GM21576 (cell line): ENCODE measurements around the gene TMEFF2.
"Not testable (repeated sequence)": the region's sequence is repeated elsewhere in the genome, so short reads cannot be mapped to it uniquely, and the experiment has no call there.

Experiments used
- ATAC-seq: cut with Tn5 transposase; IDR thresholded peaks from one replicate; pipeline ENCODE4 v1.9.1; 2021; ENCODE audit warnings: mild to moderate bottlenecking, moderate library complexity; ENCODE audit not compliant: unreplicated experiment

Gene TMEFF2

DNA sequence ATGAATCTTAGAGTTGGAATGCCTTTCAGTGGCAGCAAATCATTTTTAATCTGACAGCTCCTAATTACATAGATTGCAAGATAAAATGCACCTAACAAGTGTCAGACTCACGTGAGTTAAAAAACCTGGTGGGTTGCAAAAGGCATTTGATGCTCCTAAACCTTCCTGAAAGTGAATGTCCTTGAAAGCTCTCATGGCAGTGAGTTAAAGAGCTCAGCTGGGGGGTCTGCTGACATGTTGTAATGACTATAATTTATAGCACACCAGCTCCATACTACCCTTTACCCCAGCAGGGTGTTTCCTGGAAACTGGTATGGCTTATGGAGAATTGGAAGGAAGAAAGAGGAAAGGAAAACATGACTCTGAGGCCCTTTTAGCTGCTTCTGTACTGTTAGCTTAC is 256.0 kb downstream of the TMEFF2 start:
- ATAC-seq = no peak

- no peak for ATAC-seq
These were observed 257.8 kb downstream of the TMEFF2 start for GRCh38 chr2:191936882-191937405.

DNA sequence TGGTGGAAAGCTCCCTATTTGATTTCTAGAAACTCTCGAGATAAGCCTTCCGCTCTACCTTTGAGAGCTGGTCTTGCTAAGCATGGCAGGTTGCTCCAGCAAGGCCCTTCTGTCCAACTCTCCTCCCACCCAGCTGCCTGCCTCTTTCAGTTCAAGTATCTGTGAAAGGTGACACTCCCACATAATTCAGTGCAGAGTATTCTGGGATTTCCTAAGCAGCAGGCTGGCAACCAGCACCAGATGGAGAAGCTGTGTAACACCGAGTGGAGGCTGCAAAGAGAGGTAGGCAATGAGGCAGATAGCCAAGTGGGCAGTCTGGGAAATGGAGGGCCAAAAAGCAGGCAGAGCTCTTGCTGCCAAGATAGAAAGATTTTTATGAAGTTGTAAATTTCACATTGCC is 259.5 kb downstream of the TMEFF2 start:
- no peak for ATAC-seq

DNA sequence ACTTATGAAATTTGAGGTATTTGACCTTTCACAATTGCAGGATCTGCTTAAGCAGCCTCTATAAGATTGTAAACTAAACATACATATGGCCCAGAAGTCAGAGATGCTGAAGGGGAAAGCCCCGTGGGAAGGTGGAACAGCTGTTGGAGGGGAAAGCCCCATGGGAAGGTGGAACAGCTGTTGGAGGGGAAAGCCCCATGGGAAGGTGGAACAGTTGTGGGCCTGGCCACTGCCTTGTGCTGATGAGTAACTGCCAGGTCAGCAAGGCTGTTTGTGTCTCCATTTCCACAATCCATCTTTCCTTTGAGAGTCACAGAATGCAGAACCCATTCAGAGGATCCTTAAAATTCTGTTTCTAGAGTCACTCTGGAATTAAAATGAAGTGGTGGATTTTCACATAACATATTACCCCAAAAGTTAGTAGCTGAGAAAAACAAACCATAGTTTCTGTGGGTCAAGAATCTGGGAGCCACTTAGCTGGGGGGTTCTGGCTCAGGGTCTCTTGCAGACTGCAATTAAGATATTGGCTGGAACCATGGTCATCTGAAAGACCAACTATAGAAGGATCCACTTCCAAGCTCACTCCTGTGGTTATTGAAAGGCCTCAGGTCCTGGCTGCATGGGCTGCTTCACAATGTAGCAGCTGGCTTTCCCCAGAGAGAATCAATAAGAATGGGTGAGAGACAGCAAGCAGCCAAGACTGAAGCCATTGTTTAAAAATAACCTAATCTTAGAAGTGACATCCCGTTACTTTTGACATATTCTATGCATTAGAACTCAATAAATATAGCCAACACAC is 261.2 kb downstream of the TMEFF2 start:
- peak; percentile 88 for ATAC-seq

- ATAC-seq = no peak
These were observed 262.4 kb downstream of the TMEFF2 start for GRCh38 chr2:191932286-191932685.

GRCh38 chr2:191931329-191931728 is 263.4 kb downstream of the TMEFF2 start:
- no peak for ATAC-seq

DNA sequence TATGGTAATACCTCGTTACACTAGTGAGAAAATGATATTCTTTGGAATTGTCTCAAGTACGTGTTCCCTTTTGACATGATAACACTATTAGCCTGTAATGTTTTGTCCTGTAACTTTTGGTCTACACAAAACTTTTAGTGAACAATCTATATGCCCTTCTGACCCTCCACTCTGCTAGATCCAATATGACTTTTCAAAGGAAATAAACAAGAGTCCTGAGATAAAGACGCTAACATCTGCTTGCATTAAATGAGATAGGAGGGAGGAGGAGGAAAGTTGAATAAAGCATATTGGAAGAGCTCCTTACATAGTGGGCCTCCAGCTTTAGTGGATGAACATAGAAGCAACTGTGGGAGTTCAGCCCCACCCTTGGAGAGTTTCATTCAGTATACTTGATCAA is 264.5 kb downstream of the TMEFF2 start:
- no peak for ATAC-seq

DNA sequence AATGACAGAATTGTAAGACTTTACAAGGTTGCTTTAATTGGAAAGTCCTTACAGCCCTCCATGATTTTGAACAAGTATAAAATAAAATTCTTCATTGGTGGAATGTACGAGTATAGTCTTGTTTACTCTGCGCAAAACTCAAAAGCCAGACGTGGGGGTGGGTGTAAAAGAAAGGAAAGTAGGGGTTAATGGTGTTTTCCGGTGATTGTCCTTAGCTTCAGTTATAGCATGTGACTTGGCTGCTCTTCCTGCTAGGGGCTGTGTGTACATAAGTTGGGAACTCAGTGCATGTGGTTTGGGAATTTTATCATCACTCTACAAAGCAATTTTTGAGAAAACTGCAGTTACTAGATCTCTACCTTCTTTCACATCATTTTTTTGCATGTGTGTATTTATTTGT is 265.4 kb downstream of the TMEFF2 start:
- no peak for ATAC-seq

DNA sequence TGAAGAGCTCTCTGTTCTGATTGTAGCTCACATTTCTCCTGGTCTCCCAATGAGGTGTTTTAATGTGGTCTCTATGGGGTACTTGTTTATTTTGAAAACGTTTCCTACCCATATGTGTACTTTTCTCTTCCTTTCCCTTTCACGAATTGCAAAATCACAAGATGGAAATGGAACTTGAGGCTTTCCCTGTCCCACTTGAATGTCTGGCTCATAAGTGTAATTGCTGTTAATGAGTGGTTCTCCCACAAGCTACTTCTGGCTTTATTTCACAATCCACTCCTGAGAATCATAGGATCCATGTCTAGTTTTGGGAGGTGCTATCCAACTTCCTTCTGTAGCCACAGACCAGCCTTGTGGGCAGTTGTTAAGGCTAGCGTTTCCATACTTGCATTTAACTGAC is 266.7 kb downstream of the TMEFF2 start:
- no peak for ATAC-seq

DNA sequence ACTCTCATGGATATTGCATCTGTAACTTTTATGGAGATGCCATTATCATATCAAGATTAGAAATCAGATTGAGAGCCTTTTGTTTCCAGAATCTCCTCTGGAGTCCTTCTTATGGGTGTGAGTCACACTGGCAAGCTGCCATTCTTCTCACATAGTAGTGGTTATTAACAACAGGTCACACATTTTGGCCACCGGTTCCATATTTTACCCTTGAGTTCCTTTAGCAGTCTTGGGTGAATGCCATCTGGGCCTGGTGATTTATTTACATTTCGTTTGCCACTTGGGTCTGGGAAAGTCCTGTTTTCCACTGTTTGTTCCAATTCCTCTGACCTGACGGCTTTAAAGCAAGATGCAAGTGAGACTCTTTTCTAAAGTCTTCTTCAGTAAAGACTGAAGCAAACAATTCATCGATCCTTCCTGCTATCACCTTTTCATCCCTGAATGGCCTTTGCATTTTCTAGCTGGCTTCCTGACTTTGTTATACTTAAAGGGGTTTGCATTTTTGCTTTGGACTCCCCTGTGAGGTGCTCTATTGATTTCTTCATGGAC is 267.3 kb downstream of the TMEFF2 start:
- ATAC-seq = no peak

DNA sequence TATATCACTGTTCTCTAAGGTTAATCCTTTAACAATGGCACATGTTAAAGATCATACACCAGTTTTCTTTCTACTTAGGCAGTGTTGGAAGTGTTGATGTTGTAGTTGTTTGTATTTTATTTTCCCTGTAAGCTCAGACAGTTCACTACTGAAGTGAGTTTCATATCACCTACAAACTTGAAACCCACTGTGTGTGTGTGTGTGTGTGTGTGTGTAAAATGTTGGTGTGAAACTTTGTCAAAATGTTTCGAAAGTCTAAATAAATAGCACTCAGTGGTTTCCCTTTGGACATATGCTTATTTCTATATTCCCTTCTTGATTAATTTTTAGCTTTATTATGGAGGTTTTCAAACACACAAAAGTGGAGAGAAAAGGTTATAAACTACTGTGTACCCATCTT is 268.1 kb downstream of the TMEFF2 start:
- no peak for ATAC-seq

DNA sequence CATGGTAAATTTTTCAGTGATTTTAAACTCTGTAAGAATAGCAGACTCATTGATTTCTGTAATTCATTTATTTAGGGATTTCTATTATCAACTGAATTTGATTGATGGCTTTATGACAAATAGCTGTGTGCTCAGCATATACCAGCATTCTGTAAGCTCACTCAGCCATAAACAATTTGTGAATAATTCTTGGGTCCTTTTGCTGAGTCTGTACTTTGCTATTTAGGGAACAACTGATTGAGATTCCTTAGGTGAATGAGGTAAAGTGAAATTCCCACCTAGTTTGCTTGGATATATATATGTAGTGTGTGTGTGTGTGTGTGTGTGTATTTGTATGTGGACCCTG is 271.1 kb downstream of the TMEFF2 start:
- no peak for ATAC-seq

DNA sequence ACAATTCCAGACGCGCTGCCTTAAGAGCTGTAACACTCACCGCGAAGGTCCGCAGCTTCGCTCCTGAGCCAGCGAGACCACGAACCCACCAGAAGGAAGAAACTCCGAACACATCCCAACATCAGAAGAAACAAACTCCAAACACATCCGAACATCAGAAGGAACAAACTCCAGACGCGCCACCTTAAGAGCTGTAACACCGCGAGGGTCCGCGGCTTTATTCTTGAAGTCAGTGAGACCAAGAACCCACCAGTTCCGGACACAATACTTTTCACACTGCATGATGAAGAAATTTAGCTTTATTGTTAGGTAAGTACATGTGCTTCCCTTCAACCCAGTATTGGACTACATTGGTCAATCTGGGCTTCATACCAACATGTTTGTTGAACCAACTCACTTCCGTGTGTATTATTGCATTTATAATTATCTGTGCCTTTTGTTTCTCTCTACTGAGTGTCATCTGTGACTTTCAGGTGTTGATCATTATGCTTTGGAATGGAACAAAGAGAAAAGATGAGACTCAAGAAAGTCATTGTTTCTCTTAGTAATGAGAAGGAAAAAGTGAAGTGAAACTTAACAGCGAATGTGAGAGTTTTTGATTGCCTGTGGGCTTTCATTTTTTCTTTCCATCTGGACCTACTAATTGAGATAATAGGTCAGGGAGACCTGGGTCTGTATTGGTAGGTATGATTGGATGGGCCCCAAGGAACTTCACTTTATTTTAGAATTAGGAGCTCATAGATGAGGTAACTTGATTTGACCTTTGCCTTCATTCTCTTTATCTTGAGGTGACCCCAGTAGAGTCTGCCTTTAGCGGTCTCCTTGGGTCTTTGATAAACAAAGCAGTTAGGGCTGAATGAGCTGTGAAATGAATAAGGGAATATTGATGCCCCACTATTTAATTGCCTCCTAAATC is 271.7 kb downstream of the TMEFF2 start:
- peak; percentile 96 for ATAC-seq

DNA sequence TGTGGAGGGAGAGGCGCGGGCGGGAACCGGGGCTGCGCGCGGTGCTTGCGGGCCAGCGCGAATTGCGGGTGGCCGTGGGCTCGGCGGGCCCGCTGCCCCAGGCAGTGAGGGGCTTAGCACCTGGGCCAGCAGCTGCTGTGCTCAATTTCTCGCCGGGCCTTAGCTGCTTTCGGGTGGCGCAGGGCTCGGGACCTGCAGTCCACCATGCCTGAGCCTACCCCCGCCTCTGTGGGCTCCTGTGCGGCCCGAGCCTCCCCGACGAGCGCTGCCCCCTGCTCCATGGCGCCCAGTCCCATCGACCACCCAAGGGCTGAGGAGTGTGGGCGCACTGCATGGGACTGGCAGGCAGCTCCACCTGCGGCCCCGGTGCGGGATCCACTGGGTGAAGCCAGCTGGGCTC is 273.1 kb downstream of the TMEFF2 start:
- ATAC-seq = not testable (repeated sequence)

DNA sequence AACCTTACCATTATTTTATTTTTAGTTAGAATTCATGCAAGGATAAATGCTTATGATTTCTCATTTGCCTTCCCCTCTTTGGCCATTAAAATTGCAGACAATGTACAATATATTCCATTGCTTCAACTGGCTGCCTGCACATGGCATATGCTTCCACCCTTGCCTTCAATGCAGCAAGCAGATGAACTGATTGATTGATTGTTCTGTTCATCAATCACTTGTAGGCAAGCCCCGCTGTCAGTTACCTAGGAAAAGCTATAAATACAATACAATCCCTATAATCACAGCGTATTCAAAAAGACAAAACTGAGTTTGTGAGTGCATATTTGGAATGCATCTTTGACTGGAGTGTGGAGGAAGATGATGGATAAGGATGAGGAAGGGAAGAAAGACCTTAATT is 274.2 kb downstream of the TMEFF2 start:
- no peak for ATAC-seq

DNA sequence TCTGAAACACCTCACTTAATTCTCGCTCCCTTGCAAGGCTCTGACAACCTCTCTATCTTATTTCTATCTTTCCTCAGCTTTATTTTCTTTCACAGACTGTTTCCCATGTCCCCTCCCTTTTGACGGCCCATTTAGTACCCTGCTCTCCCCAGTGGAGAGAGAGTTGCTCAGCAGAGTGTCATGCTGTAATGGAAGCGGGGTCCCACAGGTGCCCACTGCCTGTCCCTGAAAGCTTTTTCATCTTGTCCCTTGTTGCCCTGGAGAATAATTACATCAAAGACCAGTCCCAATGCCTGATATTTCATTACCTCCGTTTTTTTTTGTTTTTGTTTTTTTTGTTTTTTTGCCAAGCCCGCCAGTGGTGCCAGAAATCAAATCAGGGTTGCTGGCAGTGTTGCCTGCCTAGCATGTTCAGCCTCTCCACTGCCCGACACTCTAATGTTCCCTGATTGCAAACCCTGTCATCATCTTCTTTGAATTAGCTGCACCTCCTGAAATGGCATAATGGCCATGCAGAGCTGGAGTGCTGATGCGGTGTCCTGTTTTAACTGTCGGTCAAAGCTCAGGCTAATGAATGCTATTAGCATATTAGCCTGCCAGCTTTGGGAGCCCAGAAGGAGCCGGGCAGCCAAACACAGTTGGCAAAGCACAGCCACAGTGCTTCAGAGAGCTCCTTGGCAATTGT is 276.6 kb downstream of the TMEFF2 start:
- no peak for ATAC-seq

DNA sequence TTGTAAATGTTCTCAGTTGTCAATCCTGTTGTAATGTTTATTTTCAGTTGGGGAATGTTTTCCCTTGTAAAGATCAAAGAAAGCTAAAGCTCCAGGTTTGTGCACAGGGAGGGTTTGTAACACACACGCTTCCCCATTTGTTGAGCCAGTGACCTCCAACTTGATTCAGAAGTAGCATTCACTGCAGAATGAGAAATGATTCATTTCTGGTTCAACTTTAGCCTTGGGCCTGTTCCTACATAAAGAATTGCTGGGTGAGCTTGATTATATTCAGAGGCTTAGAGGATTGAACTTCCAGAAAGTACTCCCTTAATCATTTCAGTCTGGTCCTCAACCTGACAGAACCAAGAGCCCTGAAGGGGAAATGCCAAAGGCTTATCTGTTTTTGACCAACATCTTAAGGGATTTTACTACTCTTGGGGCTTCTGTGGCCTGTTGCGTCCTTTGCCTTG is 277.3 kb downstream of the TMEFF2 start:
- no peak for ATAC-seq

DNA sequence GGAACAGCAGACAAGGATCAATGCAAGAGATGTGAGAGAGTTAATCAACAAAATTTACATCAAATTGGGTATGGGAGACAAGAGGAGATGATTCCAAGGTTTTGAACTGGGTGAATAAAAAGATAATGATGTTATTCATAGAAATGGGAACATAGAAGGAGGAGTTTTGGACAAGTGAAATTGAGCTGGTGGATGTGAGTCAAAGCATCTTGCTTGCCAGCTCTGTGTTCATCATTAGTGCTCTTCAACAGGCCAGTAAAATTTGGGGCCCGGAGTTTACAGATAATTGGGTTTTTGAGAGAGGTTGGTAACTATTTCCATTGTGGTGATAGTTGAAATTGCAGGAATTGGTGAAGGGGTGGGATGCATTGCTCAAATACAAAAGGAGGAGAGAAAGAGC is 277.9 kb downstream of the TMEFF2 start:
- no peak for ATAC-seq

DNA sequence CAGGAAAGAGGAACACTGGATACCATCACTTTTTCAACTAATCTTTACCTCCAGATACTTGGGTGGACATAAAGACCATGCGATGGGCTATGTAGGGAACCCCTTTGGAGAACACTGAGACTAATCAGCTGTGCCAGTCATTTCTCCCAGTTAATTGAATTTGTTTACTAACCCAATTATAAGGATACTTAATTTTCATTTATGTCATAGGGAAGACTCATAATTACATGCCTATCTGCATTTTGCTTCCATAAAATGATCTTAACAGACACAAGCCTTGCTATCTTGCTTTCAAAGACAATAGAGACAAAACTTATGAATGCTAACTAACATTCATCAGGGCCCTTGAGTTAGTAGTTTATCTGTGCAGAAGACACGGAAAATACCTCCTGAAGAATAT is 279.0 kb downstream of the TMEFF2 start:
- no peak for ATAC-seq

DNA sequence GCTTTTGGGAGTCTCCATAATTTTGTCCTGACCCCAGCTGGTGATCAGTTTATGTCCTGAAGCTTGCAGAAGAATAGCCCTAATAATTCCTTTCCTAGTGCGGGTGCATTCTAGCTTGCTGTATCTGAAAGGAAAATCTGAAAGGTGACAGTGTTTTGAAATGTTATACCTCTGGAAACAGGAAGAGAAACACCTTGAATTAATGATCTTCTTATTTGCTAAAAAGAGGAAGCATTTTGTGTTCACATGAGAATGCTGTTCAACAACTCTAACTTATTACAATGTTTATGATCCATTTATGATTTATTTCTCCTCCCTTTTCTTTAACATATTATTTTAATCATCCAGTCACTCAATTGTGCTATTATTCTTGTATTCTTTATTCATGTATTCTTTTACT is 280.9 kb downstream of the TMEFF2 start:
- ATAC-seq = no peak

DNA sequence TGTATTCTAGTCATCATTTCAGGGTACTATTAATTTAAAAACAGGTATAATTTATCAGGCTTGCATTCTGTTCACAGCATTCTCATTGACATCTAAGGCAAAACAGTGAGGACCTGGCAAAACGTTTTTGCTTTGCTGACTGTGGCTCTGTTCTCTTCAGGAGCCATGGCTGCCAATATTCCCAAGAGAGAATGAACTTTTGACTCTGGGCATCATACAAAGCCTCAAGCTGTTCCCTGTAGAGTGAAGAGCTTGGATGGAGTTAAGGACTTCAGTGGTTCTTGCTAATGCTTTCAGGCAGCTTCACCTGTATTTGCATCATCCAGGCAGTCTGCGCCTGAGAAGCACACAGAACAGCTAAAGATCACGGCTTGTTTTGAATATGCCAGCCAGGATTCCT is 282.0 kb downstream of the TMEFF2 start:
- ATAC-seq = no peak
